NCI-H1417 treated with DMSO at 0.1 percent for 48 hours (cell line): Measurements from ENCODE around the gene COL4A2.

Experiments used
- DNase-seq: peaks from one replicate; lab custom pipeline; 2025; lab: John Stamatoyannopoulos, UW

Gene COL4A2

DNA sequence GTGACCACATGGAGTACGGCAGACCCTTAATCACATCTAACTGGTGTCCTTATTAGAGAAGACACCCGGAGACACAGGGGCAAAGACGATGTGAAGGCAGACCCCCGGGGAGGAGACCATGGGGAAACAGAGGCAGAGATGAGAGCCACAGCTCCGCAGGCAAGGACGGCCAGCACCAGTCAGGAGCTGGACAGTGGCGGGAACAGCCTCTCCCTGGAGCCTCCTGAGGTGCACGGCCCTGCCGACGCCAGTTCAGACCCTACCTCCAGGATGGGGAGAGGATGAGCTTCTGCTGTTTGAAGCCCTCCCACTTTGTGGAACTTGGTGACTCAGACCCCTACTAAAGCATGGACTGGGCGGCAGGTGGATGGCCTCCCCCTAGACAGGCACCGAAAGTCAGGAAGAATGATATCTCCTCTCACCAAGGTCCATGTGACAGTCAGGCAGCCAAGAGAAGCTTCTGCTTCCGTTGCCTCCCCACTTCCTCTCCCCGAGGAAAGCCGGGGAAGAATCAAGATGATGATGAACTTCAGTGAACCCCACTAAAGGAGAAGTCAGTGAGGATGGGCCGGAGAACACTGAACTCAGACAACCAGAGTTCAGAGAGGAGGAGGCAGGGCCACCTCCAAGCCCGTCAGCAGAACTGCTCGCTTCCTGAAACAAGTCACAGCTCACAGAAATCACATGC is 229.1 kb downstream of the COL4A2 start:
- no peak for DNase-seq

DNA sequence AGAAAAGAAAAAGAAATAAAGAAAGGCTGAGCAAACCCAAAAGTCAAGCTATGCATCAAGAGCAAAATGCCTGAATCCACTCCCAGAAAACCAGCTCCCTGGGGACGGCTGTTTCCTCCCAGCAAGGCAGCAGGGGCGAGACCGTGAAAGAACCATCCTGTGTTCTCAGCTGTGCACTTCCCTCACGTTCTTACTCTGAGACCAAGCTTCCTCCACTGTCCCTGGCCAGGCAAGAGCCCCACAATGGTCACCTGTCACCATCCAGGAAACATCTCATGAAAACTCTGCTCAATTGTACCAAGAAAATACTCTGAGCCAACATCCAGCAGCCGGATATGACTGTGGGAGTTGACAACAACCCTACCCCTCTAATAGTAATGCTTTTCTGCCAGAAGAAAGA is 231.5 kb downstream of the COL4A2 start:
- DNase-seq: no peak

DNA sequence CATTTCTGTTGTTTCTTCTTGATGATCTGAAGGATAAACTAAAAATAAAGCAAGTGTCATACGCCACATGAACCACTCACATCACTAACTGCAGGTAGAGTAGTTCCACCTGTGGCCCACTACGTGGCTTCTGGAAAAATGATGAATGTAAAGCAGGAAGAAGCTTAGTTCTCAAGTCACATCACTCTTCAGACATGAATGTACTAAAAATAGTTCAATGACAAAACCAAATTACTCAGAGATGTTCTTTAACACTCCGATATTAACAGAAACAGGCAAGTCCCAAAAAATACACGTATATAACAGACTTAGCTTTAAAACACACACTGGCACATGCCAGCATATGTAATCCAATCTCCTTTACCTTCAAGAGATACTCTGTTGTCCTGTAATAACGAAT is 232.8 kb downstream of the COL4A2 start:
- DNase-seq: no peak

DNA sequence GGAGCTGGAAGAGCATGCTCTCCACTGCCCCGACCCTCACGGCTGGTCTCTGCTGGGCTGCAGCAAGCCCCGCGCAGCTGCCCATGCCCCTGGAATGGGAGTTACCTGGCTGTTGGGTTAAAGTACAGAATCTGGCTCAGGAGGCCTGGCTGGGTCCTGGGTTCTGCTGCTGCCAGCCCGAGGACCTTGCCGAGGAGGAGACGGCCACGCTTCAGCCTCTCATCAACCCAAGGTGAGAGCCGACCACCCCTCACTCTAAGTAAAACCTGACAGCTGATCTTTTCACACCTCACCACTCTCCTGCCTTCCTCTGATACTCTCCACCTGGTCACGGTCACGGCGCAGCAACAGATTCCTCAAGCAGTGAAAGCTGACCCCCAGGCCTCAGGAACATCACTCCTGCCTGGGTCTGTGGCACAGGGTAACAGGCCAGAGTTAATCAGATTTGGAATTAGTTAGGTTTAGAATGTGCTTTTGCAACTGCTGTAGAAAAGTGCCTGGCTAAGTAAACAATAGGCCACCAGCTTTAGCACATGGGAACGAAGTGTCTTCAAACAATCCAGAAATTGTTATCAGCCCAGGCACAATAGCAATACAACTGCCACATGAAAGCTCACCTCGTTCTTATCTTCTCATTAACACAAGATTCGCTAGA is 233.9 kb downstream of the COL4A2 start:
- no peak for DNase-seq

DNA sequence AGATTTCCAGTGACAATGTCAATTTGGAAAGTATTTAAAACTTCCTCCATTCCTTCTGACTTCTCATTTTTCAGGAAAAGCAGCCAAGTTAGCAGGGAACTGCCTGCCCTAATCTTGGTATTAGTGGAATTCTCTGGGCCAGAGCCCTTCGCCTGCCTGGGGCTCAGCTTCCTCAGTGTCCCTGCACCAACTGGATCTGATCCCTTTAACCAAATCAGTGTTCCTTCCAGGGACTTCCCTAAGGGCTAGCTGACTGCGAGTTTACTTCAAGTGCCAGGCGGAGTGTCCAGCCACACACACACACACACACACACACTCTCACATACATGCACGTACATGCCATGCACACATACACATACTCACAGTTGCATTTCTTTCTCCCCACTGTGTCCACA is 234.4 kb downstream of the COL4A2 start:
- no peak for DNase-seq

DNA sequence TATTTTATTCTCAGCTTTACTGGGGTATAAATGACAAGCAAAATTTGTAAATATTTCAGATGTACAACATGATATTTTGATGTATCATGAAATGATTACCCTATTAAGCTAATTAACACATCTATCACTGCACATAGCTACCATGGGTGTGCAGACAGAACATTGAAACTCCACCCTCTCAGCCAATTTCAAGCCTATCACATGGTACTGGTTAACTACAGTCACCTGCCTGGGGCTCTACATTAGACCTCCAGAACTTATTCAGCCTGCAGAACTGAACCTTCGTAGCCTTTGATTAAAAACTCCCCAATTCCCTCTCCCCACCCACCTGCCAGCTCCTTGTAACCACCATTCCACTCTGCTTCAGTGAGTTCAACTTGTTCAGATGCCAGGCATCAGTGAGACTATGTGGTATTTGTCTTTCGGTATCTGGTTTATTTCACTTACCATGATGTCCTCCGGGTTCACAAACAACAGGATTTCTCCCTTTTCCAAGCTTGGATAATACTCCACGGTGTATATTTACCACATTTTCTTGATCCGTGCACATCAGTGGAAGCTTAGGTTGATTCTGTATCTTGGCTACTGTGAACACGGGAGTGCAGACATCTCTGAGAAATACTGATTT is 235.2 kb downstream of the COL4A2 start:
- no peak for DNase-seq

DNA sequence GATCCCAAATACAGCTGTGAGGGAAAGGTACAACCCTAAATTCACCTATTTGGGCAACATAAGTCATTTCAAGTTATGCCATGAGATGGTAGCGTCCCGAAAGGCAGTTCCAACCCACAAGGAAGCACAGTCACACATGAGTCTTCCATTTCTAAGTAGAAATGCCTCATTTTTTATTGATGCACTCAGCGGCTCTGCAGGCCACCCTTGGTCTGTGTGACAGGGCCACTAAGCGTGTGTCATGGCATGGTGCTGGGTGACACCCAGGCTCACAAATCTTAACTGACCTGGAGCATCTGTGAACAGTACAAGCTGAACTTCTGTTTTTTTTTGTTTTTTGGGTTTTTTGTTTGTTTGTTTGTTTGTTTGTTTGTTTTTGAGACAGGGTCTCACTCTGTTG is 239.3 kb downstream of the COL4A2 start:
- no peak for DNase-seq

DNA sequence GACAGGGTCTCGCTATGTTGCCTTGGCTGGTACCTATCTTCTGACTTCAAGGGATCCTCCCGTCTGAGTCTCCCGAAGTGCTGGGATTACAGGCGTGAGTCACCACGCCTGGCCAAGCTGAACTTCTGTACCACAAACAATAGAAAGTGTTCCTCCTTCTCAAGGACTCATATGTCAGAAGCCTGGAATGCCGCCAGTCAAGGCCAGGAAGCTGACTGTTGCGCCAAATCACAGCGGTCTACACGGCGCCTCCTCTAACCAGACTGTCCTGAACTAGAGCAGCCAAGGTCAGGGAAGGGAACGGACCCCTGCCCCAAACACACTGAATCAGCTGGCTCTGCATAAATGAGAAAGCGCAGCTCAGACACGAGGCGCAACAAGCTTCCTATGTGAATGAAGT is 239.8 kb downstream of the COL4A2 start:
- no peak for DNase-seq

DNA sequence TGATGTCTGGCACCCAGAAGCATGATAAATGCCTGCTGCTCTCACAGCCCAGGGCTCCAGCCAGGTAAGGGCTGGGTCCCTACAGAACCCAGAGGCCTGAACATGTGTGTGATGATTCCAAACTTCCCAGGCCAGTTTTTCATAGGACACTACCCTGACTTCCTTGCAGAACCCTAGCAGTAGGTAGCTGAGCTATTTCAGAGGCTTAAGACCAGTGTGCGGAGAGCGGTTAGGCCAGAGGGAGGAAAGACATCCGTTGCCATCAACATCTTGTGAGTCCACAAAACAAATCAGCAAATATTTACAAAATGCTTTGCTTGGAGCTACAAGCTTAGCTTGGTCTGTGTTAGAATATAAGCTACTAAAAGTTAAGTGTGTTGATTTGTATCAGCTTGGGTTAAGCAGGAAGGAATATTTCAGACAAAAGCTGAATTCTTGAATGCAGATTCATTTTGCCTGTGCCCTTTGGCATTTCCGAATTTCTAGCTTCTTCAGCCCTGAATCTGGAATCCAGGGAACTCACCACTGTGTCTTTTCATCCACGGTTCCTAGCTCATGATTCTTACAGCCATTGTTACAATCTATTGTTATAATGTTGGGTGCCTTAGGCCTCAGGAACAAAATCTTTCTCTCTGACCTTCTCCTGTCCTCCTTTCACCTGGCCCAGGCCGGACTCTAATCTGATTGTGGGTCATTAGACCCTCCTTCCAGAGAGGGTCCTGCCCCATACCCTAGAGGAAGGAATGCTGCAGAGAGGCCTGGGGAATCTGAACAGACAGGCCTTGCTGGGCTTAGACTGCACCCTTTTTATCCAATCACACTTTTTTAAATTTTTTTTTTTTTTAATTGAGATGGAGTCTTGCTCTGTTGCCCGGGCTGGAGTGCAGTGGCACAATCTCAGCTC is 242.1 kb downstream of the COL4A2 start:
- no peak for DNase-seq

DNA sequence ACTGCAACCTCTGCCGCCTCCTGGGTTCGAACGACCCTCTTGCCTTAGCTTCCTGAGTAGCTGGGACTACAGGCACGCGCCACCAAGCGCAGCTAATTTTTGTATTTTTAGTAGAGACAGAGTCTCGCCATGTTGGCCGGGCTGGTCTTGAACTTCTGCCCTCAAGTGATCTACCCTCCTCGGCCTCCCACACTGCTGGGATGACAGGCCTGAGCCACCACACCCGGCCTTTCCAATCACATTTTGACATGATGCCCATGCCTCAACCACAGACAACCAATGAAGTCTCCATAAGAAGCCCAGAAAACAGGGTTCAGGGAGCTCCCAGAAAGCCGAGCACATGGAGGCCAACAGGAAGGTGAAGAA is 242.7 kb downstream of the COL4A2 start:
- DNase-seq: no peak

DNA sequence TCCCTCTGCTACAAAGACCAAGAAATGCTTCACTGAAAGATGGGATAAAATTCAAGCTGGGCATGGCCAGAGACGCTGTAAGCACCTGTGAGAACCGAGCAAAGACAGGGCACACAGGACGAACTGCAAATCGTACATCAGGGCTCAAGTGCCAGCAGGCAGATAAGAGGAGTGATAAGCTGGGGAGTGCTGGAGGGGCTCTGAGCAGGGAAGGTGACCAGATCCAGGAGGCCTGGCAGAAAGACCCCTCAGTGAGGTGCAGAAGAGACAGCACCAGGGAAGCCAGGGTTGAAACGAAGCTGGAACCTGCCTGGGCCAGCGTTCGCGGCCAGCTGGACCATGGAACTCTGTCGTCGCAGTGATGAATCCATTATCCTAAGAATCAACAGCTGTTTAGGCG is 244.2 kb downstream of the COL4A2 start:
- DNase-seq: no peak

DNA sequence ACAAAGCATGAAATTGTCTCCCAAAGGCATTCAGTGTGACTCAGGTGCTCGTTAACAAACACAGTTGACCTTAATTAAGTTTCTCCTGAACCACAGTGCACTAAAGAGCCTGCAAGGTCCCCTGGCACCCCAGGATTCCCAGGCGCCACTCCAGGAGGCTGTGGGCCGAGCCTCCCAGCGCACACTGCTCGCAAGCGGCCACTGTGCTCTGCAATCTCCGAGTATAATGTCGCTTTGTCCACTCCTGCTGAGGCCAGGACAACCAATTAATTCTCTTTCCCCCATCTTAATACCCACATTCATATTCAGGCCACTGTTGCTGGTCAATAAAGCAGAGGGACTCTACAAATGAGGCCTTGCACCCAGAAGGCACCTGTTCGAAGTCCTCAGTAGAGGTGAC is 245.7 kb downstream of the COL4A2 start:
- DNase-seq: no peak

DNA sequence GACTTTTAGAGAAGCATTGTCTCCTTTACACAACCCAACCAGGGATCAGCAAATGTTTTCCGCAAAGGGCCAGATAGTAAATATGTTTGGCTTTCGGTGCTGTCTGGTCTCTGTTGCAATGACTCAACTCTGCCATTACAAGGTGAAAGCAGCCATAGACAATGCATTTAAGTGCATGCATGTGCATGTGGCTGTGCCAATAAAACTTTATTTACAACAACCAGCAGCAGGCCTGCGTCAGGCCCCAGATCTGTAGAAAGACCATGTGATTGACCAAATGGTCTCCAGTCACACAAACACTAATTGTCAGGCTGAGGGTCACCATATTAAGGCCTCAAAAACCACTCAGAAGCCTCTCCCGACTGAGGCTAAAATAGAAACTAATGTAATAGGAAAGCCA is 246.3 kb downstream of the COL4A2 start:
- no peak for DNase-seq

DNA sequence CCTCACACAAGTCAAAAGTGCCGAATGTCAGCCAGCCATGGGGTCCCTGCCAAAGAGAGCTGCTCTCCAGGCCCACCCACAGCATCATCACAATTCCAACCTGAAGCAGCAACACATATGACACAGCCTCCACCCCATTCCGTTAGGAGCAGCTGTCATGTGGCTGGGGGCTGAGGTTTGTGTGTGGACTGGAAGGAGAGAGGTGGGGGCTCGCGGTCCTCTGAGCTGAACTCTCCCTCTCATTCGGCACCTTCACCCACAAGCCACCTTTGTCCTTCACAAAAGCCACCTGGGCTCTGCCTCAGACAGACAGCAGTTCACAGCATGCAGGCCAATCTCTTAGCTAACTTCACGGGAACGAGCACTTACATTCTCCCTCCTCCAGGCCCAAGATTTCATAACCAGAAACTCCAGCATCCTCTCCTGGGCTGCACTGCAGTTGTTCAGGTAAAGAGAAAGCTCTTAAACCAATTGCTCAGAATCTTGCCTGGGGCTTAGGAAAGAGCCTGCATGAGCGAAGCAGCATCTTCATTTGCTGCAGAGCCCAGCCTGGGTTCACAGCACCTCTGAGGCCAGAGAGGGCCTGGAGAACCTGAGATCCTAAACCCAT is 247.2 kb downstream of the COL4A2 start:
- DNase-seq: no peak

DNA sequence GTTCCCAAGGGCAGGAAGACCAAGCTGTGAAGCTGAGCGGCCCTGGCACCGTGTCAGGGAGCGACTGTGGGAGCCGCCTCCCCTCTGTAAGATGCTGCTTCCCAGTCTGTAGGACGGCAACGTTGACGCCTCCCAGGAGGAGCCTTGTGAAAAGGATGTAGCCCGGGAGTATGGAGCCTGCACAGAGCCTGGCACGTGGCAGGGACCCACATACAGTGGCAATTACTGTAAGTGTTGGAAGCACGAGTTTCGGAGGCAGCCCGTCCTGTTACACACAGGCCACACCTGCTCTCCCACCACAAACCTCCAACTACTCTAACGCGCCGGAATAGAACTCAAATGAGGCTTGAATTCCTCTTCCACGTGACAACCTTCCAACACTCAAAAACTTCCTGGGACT is 247.9 kb downstream of the COL4A2 start:
- DNase-seq: no peak

DNA sequence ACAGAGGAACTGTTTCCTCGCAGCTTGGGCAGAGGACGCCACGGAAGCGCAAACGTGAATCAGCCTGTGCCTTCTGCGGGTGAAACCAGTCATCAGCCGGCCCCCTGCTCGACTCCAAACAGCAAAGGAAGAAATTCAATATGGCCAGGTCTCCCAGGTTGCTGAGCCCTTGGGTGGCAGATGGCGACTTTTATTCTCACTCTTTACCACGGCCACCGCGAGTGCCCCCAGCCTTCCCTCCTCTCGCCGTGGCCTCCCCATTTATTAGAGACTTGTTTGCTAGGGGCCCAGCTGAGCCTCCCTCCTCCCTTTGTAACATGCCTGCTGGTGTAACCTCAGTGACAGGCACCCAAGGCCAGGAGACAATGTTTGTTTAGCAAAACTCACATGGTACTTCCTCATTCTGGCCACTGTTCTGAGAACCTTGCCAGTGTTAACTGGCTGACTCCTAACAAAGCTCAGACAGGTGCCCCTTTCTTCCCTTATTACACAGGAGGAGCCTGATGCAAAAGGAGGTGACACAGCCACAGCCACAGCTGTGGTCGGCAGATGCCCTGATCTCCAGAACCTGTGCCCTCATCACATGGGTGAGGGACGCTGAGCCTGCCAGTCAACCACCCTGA is 248.6 kb downstream of the COL4A2 start:
- DNase-seq: no peak

DNA sequence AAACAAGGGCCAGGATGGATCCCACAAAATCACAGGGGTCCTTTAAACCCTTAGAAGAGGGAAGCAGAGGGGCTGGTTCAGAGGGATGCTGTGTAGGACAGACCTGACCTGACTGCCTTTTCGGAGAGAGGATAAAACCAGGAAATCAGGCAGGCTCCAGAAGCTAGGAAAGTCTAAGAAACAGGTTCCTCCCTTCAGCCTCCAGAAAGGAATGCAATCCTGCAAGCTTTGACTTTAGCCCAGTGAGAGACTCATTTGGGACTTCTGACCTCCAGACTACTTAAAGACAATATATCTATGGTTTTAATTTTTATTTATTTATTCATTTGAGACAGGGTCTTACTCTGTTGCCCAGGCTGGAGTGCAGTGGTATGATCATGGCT is 249.1 kb downstream of the COL4A2 start:
- DNase-seq: no peak

DNA sequence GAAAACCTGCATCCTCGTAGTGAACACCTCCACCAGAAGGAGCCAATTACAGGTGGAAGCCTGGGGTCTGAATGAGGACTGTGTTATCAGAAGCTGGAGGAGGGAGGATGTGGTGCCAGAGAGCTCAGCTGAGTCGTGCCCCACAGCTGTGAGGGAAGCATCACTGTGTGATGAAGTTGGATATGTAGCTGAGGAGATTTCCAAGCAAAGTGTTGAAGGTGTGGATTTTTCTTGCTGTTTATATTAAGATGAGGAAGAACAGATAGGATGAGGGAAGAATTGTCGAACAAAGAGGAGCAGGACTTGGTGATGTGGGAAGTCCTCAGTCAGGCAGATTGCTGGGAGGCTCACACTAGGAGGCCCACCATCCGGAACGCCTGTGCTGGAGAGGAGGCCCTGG is 250.0 kb downstream of the COL4A2 start:
- no peak for DNase-seq

DNA sequence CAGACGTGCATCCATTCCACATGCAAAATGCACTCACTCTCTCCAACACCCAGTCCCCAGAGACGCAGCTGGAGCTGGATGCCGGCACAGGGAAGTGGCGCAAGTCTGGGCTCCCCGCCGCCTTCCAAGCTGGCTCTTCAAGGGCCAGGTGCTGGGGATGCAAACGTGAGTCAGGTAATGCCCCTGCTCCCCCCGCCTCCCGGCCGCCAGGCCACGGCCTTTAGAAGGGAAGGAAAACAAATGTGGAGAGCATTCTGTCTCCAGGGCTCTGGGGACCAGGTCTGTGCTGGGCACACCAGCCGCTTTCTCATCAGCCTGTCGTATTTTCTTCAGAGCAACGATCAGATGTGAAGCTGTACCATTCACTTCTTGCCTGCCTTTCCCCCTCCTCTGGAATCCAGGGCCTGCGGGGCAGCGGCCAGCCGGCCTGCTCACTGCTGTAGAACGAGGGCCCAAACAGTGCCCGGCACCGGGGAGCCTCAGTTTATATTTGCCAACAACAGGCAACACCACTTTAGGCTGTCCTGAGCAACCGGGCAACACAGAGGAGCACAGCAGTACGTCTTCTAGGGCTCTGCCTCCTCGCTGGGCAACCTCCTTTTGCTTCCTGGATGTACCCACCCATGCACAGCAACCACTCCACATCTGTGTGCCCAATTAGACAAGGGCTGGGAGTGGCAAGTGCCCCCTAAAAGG is 250.7 kb downstream of the COL4A2 start:
- no peak for DNase-seq

DNA sequence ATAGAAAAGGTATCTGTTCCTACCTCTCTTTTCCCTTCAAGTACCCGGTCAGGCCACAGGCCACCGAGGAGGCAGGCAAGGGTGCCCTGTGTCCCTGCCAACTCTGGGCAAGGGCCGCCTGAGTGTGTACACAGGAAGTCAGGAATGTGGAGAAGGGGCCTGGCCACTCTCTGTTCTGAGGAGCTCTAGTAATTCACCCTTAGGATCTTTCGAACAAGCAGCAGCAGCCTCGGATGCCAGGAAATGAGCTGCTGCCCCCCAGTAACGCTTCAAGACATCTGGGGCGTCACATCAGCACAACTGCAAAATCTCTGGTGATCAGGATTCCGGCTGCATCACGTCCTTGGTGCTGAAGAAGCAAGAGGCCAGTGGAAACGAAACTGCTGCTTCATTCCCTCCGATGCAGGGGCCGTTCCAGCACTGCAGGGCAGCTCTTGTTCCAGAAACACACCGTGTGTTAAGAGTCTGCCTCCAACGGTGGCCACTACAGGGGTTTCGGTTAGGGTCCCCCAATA is 252.4 kb downstream of the COL4A2 start:
- no peak for DNase-seq

DNA sequence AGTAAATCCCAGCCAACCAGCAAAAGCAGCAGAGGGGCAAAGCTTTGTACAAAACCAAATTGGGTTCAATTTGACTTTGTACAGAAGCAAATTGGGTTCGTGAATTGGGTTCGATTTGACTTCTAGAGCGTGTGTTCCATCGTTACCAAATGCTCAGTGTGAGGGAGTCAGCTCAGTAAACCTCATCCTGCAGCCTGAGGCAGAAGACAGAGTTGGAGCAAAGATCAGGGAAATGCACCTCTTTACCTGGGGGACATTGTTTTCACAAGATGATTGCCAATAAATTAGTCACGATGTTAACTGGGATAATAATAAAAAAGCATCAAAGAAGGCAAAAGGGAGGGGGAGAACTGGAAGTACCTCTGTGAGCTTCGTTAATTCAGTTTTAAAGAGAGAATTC is 252.9 kb downstream of the COL4A2 start:
- DNase-seq: no peak
